Endodermal cell (in vitro differentiated cells): ENCODE measurements around the gene CLIP2. TPM values are rescaled to one million over a fixed set of nuclear protein-coding genes. Genes with fewer than 3 reads are reported as not detected.
"Not testable (repeated sequence)": the region's sequence is repeated elsewhere in the genome, so short reads cannot be mapped to it uniquely, and the experiment has no call there.

Source experiments
- DNase-seq: peaks from one replicate; pipeline ENCODE4 v3.0.0-alpha.2; 2017
- H3K27ac ChIP-seq: 2 replicates; pipeline ENCODE4 v1.5.1; 2013; ENCODE audit warnings: mild to moderate bottlenecking, low read depth, low read length, moderate library complexity
- H3K27me3 ChIP-seq: 2 replicates; pipeline ENCODE4 v1.6.1; 2013; ENCODE audit warnings: mild to moderate bottlenecking, low read length, moderate library complexity; ENCODE audit not compliant: insufficient read depth, control insufficient read depth, poor library complexity, severe bottlenecking
- H3K36me3 ChIP-seq: 2 replicates; pipeline ENCODE4 v1.7.0; 2013; ENCODE audit warnings: mild to moderate bottlenecking, low read length, moderate library complexity; ENCODE audit not compliant: control insufficient read depth, insufficient read depth
- H3K4me1 ChIP-seq: one replicate; pipeline ENCODE4 v1.7.0; 2013; ENCODE audit warnings: low read length; ENCODE audit not compliant: control insufficient read depth, insufficient read depth
- H3K4me3 ChIP-seq: 2 replicates; pipeline ENCODE4 v1.5.1; 2013; ENCODE audit warnings: mild to moderate bottlenecking, low read length, moderate library complexity
- H3K9ac ChIP-seq: 2 replicates; pipeline ENCODE4 v1.6.1; 2013; ENCODE audit warnings: mild to moderate bottlenecking, low read length, moderate library complexity; ENCODE audit not compliant: poor library complexity, severe bottlenecking; ENCODE audit errors: extremely low read depth
- H3K9me3 ChIP-seq: 2 replicates; pipeline ENCODE4 v1.6.1; 2013; ENCODE audit warnings: mild to moderate bottlenecking, low read length, moderate library complexity; ENCODE audit not compliant: control insufficient read depth
- H3K27ac Mint-ChIP-seq: 2 replicates; pipeline ENCODE4 v1.8.0; 2020; ENCODE audit warnings: mixed read lengths
- H3K27me3 Mint-ChIP-seq: 2 replicates; pipeline ENCODE4 v1.8.0; 2021; ENCODE audit warnings: mild to moderate bottlenecking, mixed read lengths; ENCODE audit not compliant: insufficient read depth
- H3K36me3 Mint-ChIP-seq: 2 replicates; pipeline ENCODE4 v1.8.0; 2020; ENCODE audit warnings: low read depth, mixed read lengths
- H3K4me1 Mint-ChIP-seq: 2 replicates; pipeline ENCODE4 v1.8.0; 2020; ENCODE audit warnings: mixed read lengths
- H3K4me3 Mint-ChIP-seq: 2 replicates; pipeline ENCODE4 v1.8.0; 2020; ENCODE audit warnings: mild to moderate bottlenecking, moderate library complexity, mixed read lengths
- H3K9me3 Mint-ChIP-seq: 2 replicates; pipeline ENCODE4 v1.8.0; 2020; ENCODE audit warnings: mild to moderate bottlenecking, mixed read lengths
- WGBS, 2 experiments: methylation state at CpG; one replicate each; pipeline versions ENCODE4 v1.1.5 to v1.1.7; 2013; ENCODE audit warnings: missing lambda C conversion rate in 2 of 2, mixed read lengths in 1 of 2; ENCODE audit not compliant: insufficient coverage in 1 of 2, insufficient read length in 1 of 2; 5-methylcytosine and 5-hydroxymethylcytosine counted together
- total RNA-seq, 2 donors: library from RNA; stranded (reverse); fragmentation: NEBNext Ultra II Directional in 1 of 2; extraction: Animal tissue kit (Norgen Biotek cat#: 25700) in 1 of 2; gene quantifications; 2 replicates in 1 of 2; 3 replicates in 1 of 2; pipeline ENCODE4 v1.2.1, GENCODE V29; 2021
- TF ChIP-seq, protein P1 (sequence below): fragments of 200-600 bp; sonication (generic); conservative IDR thresholded peaks from 2 replicates; pipeline ENCODE4 v1.5.0; 2021; ENCODE audit warnings: antibody characterized with exemption, mild to moderate bottlenecking

The CLIP2 gene
- total RNA-seq, 2 donors from 2014 or later: 44.3 to 57.2 TPM

DNA sequence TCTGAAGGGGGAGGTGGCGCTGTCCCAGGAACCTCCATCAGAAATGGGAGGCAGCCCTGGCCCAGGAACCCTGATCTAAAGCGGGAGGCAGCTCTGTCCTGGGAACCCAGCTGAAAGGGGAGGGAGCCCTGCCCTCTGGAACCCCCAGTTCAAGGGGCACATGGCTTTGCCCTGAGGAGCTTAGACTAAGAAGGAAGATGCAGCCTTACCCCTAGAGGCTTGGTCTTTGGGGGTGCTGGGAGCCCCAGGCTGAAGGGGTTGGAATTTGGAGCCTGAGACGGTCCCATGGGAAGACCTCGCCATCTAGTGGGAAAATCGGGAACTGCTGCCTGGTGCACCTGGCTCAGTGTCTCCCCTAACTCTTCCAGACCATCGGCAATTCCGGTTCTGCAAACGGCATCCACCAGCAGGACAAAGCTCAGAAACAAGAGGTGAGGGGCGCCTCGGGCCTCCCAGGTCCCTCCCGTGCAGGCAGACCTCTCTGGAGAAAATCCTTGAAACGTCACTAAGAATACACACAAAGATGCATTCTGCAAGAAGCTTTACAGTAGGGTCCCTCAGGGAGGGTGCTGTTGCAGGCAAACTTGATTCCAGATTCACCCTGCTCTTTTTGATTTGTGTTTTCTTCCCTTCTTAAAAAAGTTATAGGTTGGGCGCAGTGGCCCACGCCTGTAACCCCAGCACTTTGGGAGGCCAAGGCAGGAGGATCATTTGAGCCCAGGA, 112.1 kb downstream of the CLIP2 start:
- H3K4me1 Mint-ChIP-seq: no peaks in the 10 kb centered on the region
- peaks cover 51% of the 10 kb centered on the region for H3K36me3 Mint-ChIP-seq
- 46 to 53% methylated on average over 11 to 14 of the region's 14 CpGs for WGBS, 2 experiments
- peak overlapping the region; percentile 55 for H3K27ac Mint-ChIP-seq
- H3K4me3 Mint-ChIP-seq: no peak overlapping the region
- peaks cover 52% of the 10 kb centered on the region for H3K36me3 ChIP-seq
- H3K9ac ChIP-seq: no peak overlapping the region
- TF ChIP-seq, protein P1, sequence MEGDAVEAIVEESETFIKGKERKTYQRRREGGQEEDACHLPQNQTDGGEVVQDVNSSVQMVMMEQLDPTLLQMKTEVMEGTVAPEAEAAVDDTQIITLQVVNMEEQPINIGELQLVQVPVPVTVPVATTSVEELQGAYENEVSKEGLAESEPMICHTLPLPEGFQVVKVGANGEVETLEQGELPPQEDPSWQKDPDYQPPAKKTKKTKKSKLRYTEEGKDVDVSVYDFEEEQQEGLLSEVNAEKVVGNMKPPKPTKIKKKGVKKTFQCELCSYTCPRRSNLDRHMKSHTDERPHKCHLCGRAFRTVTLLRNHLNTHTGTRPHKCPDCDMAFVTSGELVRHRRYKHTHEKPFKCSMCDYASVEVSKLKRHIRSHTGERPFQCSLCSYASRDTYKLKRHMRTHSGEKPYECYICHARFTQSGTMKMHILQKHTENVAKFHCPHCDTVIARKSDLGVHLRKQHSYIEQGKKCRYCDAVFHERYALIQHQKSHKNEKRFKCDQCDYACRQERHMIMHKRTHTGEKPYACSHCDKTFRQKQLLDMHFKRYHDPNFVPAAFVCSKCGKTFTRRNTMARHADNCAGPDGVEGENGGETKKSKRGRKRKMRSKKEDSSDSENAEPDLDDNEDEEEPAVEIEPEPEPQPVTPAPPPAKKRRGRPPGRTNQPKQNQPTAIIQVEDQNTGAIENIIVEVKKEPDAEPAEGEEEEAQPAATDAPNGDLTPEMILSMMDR: peak; percentile 96
- H3K9me3 ChIP-seq: no peaks in the 10 kb centered on the region
- DNase-seq: peak; percentile 95
- H3K27ac ChIP-seq: no peak overlapping the region
- H3K27me3 Mint-ChIP-seq: no peaks in the 10 kb centered on the region
- no peaks in the 10 kb centered on the region for H3K9me3 Mint-ChIP-seq
- no peaks in the 10 kb centered on the region for H3K4me1 ChIP-seq
- no peak overlapping the region for H3K4me3 ChIP-seq
- no peaks in the 10 kb centered on the region for H3K27me3 ChIP-seq

DNA sequence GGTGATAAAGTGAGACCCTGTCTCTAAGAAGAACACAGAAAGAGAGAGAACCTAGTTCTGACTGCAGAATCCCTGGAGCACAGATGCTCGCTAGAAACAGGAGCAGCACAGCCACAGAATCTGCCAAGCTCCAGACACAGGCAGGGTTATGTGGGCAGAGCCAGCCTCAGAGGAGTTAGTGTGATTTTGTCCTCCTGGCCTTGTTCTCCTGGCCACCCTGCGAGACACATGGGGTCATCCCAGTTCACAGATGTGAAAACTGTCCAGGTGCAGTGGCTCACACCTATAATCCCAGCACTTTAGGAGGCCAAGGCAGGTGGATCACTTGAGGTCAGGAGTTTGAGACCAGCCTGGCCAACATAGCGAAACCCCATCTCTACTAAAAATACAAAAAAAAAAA, 113.5 kb downstream of the CLIP2 start:
- peak; percentile 34 for DNase-seq
- peaks cover 41% of the 10 kb centered on the region for H3K36me3 ChIP-seq
- not testable (repeated sequence) for H3K9me3 ChIP-seq, H3K27me3 Mint-ChIP-seq, H3K27ac Mint-ChIP-seq, H3K9ac ChIP-seq, H3K4me3 ChIP-seq, H3K4me1 Mint-ChIP-seq, H3K27me3 ChIP-seq, H3K4me1 ChIP-seq, H3K4me3 Mint-ChIP-seq, H3K9me3 Mint-ChIP-seq, H3K27ac ChIP-seq
- WGBS, 2 experiments: 87 to 94% methylated on average over 2 of the region's 3 CpGs
- peaks cover 44% of the 10 kb centered on the region for H3K36me3 Mint-ChIP-seq

DNA sequence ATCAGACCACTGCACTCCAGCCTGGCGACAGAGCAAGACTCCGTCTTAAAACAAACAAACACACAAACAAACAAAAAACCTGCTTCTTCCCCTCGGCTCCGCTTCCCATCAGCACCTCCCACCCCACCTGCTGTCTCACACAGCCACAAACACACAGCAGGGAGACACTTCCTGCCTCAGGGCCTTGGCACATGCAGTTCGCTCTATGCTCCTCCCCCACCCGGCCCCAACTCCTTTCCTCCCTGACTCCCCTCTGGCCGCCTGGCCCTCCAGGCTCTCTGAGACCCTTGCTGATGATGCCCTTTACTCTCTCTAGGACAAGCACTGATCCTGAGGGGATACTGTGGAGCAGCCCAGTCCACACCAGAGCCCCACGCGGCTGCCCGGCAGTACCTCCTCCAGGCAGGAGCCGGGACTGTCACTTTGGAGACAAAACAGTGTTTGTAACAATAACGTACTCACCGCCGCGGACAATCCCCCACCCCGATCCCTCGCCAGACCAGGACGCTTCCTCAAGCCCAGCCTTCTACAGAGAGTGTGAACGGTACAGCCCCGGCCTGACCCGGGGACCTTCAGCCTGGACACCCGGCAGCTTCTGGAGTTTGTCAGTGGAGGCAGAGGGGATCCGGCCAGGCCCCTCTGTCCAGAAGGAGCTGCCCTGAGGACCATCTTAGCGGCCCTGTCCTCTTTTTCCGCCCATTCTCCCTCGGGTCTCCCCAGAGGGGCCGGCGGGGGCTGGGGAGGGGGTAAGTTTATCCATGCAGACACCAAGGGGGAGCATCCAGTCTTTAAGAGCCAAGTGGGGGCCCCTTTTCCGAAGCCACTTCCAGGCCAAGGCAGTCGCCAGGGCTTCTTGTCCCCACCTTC, 114.5 kb downstream of the CLIP2 start:
- peak; percentile 52 for DNase-seq
- 88 to 93% methylated on average over 19 to 30 of the region's 30 CpGs for WGBS, 2 experiments

More for the DNA sequence above, 114.5 kb downstream of the CLIP2 start:
- Mint-ChIP-seq H3K36me3 (peaks cover 44% of the 10 kb centered on the region), H3K4me3 (no peak overlapping the region), H3K9me3 (no peaks in the 10 kb centered on the region), H3K27me3 (no peaks in the 10 kb centered on the region), H3K27ac (peak overlapping the region; percentile 35), H3K4me1 (no peaks in the 10 kb centered on the region)
- Histone ChIP-seq H3K36me3 (peaks cover 39% of the 10 kb centered on the region), H3K9me3 (no peaks in the 10 kb centered on the region), H3K4me1 (no peaks in the 10 kb centered on the region), H3K9ac (no peak overlapping the region), H3K27ac (no peak overlapping the region), H3K27me3 (no peaks in the 10 kb centered on the region), H3K4me3 (no peak overlapping the region)
- TF ChIP-seq, protein P1: no peak
